ENCODE results near the gene GATA2.

DNA sequence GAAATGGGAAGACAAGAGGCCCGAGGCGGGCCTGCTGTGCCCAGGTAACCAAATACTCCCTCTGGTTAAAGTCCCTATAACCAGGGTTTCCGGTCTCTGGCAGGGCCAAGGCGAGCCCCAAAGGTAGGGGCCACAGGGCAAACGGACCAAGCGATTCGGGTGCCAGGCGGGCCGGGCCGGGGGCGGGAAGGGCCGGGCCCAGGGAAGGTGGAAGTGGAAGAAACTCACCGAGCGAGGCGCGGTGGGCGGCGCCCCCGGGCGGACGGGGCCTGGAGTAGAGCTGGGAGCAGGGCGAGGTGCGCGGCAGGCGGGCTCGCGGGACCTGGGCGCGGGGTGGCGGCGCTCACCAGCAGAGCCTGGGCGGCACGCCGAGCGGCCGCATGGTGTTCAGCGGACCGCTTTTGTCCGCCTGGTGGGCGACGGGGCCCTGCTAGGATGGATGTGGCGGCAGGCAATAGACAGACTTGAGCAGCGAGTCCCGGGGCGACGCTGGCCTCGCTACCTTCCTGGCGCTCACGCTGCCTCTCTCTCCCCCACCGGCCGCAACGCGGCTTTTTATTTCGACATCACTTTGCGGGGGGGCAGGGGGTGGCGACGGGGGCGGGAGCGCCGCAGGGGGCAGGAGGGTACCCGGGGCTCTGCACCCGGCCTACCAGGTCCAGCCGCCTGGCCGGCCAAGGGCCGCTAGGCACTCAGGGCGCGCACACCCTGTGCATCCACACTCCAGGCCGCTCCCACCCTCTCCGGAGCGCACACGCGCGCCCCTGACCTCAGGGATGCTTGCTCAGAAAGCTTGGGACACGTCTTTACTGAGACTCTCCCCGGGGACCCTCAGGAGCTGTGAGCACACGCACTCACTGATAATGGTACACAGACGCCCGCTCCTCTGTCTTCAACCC, at the start of gene GATA2:
- TF ChIP-seq, protein P1, sequence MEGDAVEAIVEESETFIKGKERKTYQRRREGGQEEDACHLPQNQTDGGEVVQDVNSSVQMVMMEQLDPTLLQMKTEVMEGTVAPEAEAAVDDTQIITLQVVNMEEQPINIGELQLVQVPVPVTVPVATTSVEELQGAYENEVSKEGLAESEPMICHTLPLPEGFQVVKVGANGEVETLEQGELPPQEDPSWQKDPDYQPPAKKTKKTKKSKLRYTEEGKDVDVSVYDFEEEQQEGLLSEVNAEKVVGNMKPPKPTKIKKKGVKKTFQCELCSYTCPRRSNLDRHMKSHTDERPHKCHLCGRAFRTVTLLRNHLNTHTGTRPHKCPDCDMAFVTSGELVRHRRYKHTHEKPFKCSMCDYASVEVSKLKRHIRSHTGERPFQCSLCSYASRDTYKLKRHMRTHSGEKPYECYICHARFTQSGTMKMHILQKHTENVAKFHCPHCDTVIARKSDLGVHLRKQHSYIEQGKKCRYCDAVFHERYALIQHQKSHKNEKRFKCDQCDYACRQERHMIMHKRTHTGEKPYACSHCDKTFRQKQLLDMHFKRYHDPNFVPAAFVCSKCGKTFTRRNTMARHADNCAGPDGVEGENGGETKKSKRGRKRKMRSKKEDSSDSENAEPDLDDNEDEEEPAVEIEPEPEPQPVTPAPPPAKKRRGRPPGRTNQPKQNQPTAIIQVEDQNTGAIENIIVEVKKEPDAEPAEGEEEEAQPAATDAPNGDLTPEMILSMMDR (conservative IDR thresholded peaks at IDR 0.05; ENCODE audit: low read length), result no peak
- no peak for TF ChIP-seq EZH2phosphoT487 (IDR thresholded peaks at IDR 0.05; ENCODE audit: borderline replicate concordance)

Data from Loucy (cell line).